Peyer's patch (tissue), 4 donors: ENCODE results near the gene MAP3K3. TPM values are rescaled to one million over a fixed set of nuclear protein-coding genes. Genes with fewer than 3 reads are reported as not detected.

Source experiments
- DNase-seq, 3 donors: peaks; one replicate each; pipeline ENCODE4 v3.0.0-alpha.2; 2017 to 2019
- H3K27ac ChIP-seq, 4 donors: fragments of 200-600 bp; sonication (generic); one replicate each; pipeline ENCODE4 v1.5.1; 2016 to 2019
- H3K27me3 ChIP-seq, 2 donors: fragments of 200-600 bp; sonication (generic); one replicate each; pipeline ENCODE4 v1.5.1; 2019
- H3K36me3 ChIP-seq, 3 donors: fragments of 200-600 bp; sonication (generic); one replicate each; pipeline ENCODE4 v1.5.1; 2016 to 2019
- H3K4me1 ChIP-seq, 4 donors: fragments of 200-600 bp; sonication (generic); one replicate each; pipeline ENCODE4 v1.5.1; 2016 to 2019
- H3K4me3 ChIP-seq, 4 donors: fragments of 200-600 bp; sonication (generic); 1 replicate in 3 of 4; 2 replicates in 1 of 4; pipeline ENCODE4 v1.5.1; 2016 to 2019; ENCODE audit warnings: mild to moderate bottlenecking in 1 of 4
- H3K9me3 ChIP-seq, 4 donors: fragments of 200-600 bp; sonication (generic); one replicate each; pipeline ENCODE4 v1.5.1; 2016 to 2019; ENCODE audit warnings: mild to moderate bottlenecking in 1 of 4
- POLR2A ChIP-seq, 2 donors: fragments of 450-650 bp; IDR thresholded peaks; one replicate each; pipeline ENCODE4 v1.5.1; 2017; ENCODE audit warnings: antibody characterized with exemption in 2 of 2, mild to moderate bottlenecking in 2 of 2, moderate library complexity in 2 of 2
- total RNA-seq, 4 donors: library from RNA; depleted of rRNA; stranded (reverse); fragments of >200 nt; gene quantifications; one replicate each; pipeline ENCODE4 v1.1.0, GENCODE V29; 2016
- TF ChIP-seq, protein P1 (sequence below), 6 experiments: fragments of 450-650 bp in 4 of 6; fragments of 200-600 bp in 2 of 6; sonication (generic) in 1 of 6; IDR thresholded peaks; one replicate each; pipeline ENCODE4 v1.5.1; 2017 to 2019; ENCODE audit warnings: antibody characterized with exemption in 6 of 6, mild to moderate bottlenecking in 3 of 6, moderate library complexity in 1 of 6

Gene MAP3K3
- total RNA-seq, 4 donors from 2014 or later: 17.3 to 61.9 (median 39.2) TPM

GRCh38 chr17:63686138-63686685, 64.0 kb downstream of the MAP3K3 start:
- H3K4me1 ChIP-seq: no peaks in the 10 kb centered on the region
- H3K27ac ChIP-seq: no peak overlapping the region
- TF ChIP-seq, protein P1, sequence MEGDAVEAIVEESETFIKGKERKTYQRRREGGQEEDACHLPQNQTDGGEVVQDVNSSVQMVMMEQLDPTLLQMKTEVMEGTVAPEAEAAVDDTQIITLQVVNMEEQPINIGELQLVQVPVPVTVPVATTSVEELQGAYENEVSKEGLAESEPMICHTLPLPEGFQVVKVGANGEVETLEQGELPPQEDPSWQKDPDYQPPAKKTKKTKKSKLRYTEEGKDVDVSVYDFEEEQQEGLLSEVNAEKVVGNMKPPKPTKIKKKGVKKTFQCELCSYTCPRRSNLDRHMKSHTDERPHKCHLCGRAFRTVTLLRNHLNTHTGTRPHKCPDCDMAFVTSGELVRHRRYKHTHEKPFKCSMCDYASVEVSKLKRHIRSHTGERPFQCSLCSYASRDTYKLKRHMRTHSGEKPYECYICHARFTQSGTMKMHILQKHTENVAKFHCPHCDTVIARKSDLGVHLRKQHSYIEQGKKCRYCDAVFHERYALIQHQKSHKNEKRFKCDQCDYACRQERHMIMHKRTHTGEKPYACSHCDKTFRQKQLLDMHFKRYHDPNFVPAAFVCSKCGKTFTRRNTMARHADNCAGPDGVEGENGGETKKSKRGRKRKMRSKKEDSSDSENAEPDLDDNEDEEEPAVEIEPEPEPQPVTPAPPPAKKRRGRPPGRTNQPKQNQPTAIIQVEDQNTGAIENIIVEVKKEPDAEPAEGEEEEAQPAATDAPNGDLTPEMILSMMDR (IDR thresholded peaks at IDR 0.05): no peak
- no peak for TF ChIP-seq POLR2A (IDR thresholded peaks at IDR 0.05)
- no peaks in the 10 kb centered on the region for H3K9me3 ChIP-seq
- H3K27me3 ChIP-seq: no peaks in the 10 kb centered on the region
- H3K4me3 ChIP-seq: no peak overlapping the region
- DNase-seq: no peak
- peaks cover 0 to 76% (median 0%) of the 10 kb centered on the region in 3 donors for H3K36me3 ChIP-seq

GRCh38 chr17:63688396-63689020, 66.3 kb downstream of the MAP3K3 start:
- Histone ChIP-seq H3K36me3 (peaks cover 0 to 73% (median 0%) of the 10 kb centered on the region in 3 donors), H3K4me3 (no peak overlapping the region), H3K4me1 (no peaks in the 10 kb centered on the region), H3K27me3 (no peaks in the 10 kb centered on the region), H3K9me3 (no peaks in the 10 kb centered on the region), H3K27ac (no peak overlapping the region)
- TF ChIP-seq, protein P1 (IDR thresholded peaks at IDR 0.05): no peak
- no peak for TF ChIP-seq POLR2A (IDR thresholded peaks at IDR 0.05)
- DNase-seq: peak in 1 of 3 donors; percentile 21

- Histone ChIP-seq H3K27ac (no peak overlapping the region), H3K4me3 (no peak overlapping the region), H3K36me3 (peaks cover 0 to 76% (median 0%) of the 10 kb centered on the region in 3 donors), H3K4me1 (peaks cover 0 to under 1% (median 0%) of the 10 kb centered on the region in 4 donors), H3K27me3 (no peaks in the 10 kb centered on the region), H3K9me3 (no peaks in the 10 kb centered on the region)
- TF ChIP-seq POLR2A (IDR thresholded peaks at IDR 0.05): no peak
- TF ChIP-seq, protein P1 (IDR thresholded peaks at IDR 0.05): no peak
- peak in 1 of 3 donors; percentile 29 for DNase-seq
These were observed 67.3 kb downstream of the MAP3K3 start for GRCh38 chr17:63689479-63689878.

DNA sequence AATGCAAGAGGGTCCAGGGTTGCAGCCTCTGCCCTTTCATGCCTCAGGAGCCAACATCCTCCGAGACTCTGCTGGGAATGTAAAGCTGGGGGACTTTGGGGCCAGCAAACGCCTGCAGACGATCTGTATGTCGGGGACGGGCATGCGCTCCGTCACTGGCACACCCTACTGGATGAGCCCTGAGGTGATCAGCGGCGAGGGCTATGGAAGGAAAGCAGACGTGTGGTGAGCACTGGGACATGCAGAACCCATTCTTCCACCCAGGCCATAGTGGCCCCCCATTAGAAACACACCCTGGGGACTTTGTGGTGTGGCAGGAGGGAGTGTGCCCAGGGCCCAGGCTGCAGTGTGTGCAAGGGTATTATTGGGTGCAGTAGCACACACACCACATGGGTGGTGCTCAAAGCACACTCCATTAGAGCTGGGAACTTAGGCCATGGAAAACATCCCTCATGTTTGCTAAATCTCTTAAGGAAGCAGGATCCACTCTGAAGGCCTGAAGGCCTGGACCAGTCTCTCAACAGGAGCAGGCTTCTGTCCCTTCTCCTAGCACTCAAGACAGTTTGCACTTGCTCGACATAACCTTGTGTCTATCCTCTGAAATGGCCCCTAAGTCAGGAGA, 70.1 kb downstream of the MAP3K3 start:
- peaks cover 0 to 63% (median 0%) of the 10 kb centered on the region in 3 donors for H3K36me3 ChIP-seq
- TF ChIP-seq, protein P1 (IDR thresholded peaks at IDR 0.05): no peak
- no peak for TF ChIP-seq POLR2A (IDR thresholded peaks at IDR 0.05)
- no peak overlapping the region for H3K27ac ChIP-seq
- no peak overlapping the region for H3K4me3 ChIP-seq
- peak in 1 of 3 donors; percentile 31 for DNase-seq
- H3K27me3 ChIP-seq: no peaks in the 10 kb centered on the region
- H3K4me1 ChIP-seq: peaks cover 0 to 22% (median 9%) of the 10 kb centered on the region in 4 donors
- no peaks in the 10 kb centered on the region for H3K9me3 ChIP-seq

- Histone ChIP-seq H3K36me3 (peaks cover 0 to 57% (median 0%) of the 10 kb centered on the region in 3 donors), H3K27ac (no peak overlapping the region), H3K27me3 (no peaks in the 10 kb centered on the region), H3K4me1 (peaks cover 0 to 26% (median 14%) of the 10 kb centered on the region in 4 donors), H3K4me3 (no peak overlapping the region), H3K9me3 (no peaks in the 10 kb centered on the region)
- TF ChIP-seq POLR2A (IDR thresholded peaks at IDR 0.05): no peak
- TF ChIP-seq, protein P1 (IDR thresholded peaks at IDR 0.05): no peak
- no peak for DNase-seq
These were observed 71.3 kb downstream of the MAP3K3 start for GRCh38 chr17:63693411-63694113.
